ENCODE measurements around the gene INVS. TPM values are rescaled to one million over a fixed set of nuclear protein-coding genes. Genes with fewer than 3 reads are reported as not detected.

INVS gene
- total and polyA plus RNA-seq, 2 donors (not counting 1 experiment from before 2014, with no cell fraction given), result 13.9 to 37.0 TPM

DNA sequence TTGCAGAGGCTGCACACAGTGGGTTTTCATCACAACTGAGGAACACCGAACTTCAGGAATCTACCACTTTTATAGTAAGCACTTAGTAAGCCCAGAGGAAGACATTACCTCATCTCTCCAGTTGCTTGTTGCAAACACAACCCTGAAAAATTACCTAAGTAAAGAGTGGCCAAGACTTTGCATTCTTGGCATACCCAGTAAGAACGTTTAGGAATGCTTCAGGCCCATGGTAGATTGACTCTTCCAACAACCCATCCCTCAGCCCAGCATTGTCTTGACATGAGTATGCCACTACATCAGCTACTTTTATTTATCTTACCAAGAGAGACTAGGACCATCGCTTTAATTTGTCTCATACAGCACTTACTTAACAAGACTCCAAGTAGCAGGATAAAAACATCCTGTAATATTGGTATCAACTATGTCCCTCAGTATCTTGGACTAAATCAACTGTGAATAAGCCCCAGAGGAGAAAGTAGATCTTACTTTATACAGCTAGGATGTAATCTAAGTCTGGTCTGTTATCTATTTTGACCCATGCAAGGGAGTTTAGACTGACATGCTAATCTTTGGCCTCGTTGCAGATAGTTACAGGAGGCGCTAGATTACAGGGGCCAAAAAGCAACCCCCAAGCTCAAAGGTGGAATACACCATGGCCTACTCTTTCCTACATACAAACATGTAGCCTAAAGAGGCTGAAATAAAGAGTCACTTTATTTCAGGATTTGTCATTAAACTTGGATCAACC is 114.9 kb downstream of the INVS start:
- no peaks in the 10 kb centered on the region for H4K20me1 ChIP-seq (ENCODE audit: control insufficient read depth, insufficient read depth, low read length, poor library complexity, severe bottlenecking)
- intact Hi-C loops (cut with micrococcal nuclease), result loop anchor here (10.0 kb wide), 1 partner anchor 389 kb away; the partner anchor contains the start of gene NR4A3
- CTCF ChIA-PET, result interaction anchor here (0.8 to 12.2 kb wide), 7 partner anchors 8 to 1051 kb away, joined by 3 to 141 read pairs (median 8); no protein-coding TSS in a partner anchor
- ATAC-seq (ENCODE audit: low read depth), result no peak
- Mint-ChIP-seq H3K27me3 (no peaks in the 10 kb centered on the region), H3K4me1 (peaks cover 8% of the 10 kb centered on the region), H3K27ac (no peak overlapping the region), H3K4me3 (no peak overlapping the region), H3K9me3 (ENCODE audit: insufficient read depth) (no peaks in the 10 kb centered on the region)
- no peak overlapping the region for H3K4me2 ChIP-seq (replicated peaks; ENCODE audit: low read depth, low read length, poor library complexity, severe bottlenecking)
- no peaks in the 10 kb centered on the region for H3K27me3 ChIP-seq (replicated peaks in 1 of 4; ENCODE audit: control extremely low read depth in 1 of 4, control insufficient read depth in 3 of 4, insufficient read depth in 4 of 4, low read length in 3 of 4)
- H3K9me3 ChIP-seq (ENCODE audit: control extremely low read depth in 1 of 3, control insufficient read depth in 2 of 3, insufficient read depth in 1 of 3, low read length in 2 of 3), result no peaks in the 10 kb centered on the region
- no peak overlapping the region for H3K9ac ChIP-seq (ENCODE audit: low read length)
- no peak overlapping the region for H3K4me3 ChIP-seq (ENCODE audit: control extremely low read depth in 1 of 5, extremely low read depth in 1 of 5, insufficient read depth in 1 of 5, low read depth in 2 of 5, low read length in 4 of 5)
- TF ChIP-seq EZH2 (IDR thresholded peaks at IDR 0.05; ENCODE audit: borderline replicate concordance, insufficient read depth, low read depth, low read length, poor library complexity, severe bottlenecking), result no peak
- TF ChIP-seq, protein P1, sequence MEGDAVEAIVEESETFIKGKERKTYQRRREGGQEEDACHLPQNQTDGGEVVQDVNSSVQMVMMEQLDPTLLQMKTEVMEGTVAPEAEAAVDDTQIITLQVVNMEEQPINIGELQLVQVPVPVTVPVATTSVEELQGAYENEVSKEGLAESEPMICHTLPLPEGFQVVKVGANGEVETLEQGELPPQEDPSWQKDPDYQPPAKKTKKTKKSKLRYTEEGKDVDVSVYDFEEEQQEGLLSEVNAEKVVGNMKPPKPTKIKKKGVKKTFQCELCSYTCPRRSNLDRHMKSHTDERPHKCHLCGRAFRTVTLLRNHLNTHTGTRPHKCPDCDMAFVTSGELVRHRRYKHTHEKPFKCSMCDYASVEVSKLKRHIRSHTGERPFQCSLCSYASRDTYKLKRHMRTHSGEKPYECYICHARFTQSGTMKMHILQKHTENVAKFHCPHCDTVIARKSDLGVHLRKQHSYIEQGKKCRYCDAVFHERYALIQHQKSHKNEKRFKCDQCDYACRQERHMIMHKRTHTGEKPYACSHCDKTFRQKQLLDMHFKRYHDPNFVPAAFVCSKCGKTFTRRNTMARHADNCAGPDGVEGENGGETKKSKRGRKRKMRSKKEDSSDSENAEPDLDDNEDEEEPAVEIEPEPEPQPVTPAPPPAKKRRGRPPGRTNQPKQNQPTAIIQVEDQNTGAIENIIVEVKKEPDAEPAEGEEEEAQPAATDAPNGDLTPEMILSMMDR (IDR thresholded peaks at IDR 0.05), result no peak
- H3K27ac ChIP-seq (ENCODE audit: low read length in 2 of 2), result no peak overlapping the region
- peaks cover 2 to 5% of the 10 kb centered on the region in 2 experiments for H3K36me3 ChIP-seq (replicated peaks in 1 of 2; ENCODE audit: control extremely low read depth in 1 of 2, control insufficient read depth in 1 of 2, extremely low read depth in 1 of 2, insufficient read depth in 2 of 2, low read length in 1 of 2)
- H3K79me2 ChIP-seq (ENCODE audit: control insufficient read depth, insufficient read depth, low read length), result no peaks in the 10 kb centered on the region
- H2AFZ ChIP-seq (ENCODE audit: insufficient read depth, low read depth, low read length, poor library complexity, severe bottlenecking), result no peak overlapping the region
- H3K4me1 ChIP-seq (ENCODE audit: control insufficient read depth in 2 of 2, insufficient read depth in 2 of 2, low read length in 2 of 2), result no peaks in the 10 kb centered on the region
- POLR2A ChIA-PET, result no interaction called here
- no peak for DNase-seq
- WGBS (ENCODE audit: insufficient coverage), result 95% methylated on average over 4 of the region's 5 CpGs

DNA sequence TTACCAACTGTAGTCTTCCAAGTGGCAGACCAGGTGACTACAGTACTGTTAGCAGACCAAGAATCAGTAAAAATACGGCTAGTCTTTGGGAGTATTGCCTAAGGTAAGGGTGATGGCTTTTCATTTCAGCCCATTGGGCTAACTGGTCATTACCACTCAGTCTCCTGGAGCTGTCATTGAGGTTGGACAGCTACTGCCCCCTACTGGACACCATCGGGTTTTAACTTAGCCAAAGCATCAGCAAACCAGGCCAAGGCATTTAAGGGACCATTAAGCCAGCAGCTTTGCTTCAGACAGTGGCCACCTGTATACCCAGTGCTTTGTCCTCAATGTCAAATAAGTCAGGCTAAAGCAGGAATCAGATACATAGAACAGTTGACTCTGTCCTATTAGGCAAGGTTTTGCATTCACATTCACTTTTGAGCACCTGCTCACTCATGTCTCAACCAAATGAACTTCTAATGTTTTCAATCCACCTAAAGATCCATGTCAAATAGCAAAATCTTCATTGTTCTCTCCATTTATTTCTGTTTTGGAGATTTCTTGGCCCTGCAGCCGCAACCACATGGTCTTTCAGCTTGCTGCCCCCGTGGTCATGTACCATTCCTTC is 117.2 kb downstream of the INVS start:
- Mint-ChIP-seq H3K27me3 (no peaks in the 10 kb centered on the region), H3K4me3 (no peak overlapping the region), H3K9me3 (ENCODE audit: insufficient read depth) (no peaks in the 10 kb centered on the region), H3K27ac (no peak overlapping the region), H3K4me1 (no peaks in the 10 kb centered on the region)
- H3K79me2 ChIP-seq (ENCODE audit: control insufficient read depth, insufficient read depth, low read length), result no peaks in the 10 kb centered on the region
- 69% methylated on average over 3 of the region's 4 CpGs for WGBS (ENCODE audit: insufficient coverage)
- H3K4me1 ChIP-seq (ENCODE audit: control insufficient read depth in 2 of 2, insufficient read depth in 2 of 2, low read length in 2 of 2), result no peaks in the 10 kb centered on the region
- TF ChIP-seq, protein P1 (IDR thresholded peaks at IDR 0.05), result peak; percentile 79
- TF ChIP-seq EZH2 (IDR thresholded peaks at IDR 0.05; ENCODE audit: borderline replicate concordance, insufficient read depth, low read depth, low read length, poor library complexity, severe bottlenecking), result no peak
- peak; percentile 81 for DNase-seq
- no peak overlapping the region for H2AFZ ChIP-seq (ENCODE audit: insufficient read depth, low read depth, low read length, poor library complexity, severe bottlenecking)
- H3K4me2 ChIP-seq (replicated peaks; ENCODE audit: low read depth, low read length, poor library complexity, severe bottlenecking), result no peak overlapping the region
- H3K9ac ChIP-seq (ENCODE audit: low read length), result no peak overlapping the region
- no peak overlapping the region for H3K27ac ChIP-seq (ENCODE audit: low read length in 2 of 2)
- H4K20me1 ChIP-seq (ENCODE audit: control insufficient read depth, insufficient read depth, low read length, poor library complexity, severe bottlenecking), result no peaks in the 10 kb centered on the region
- ChIA-PET POLR2A (no interaction called here), CTCF (interaction anchor here (0.7 to 12.2 kb wide), 14 partner anchors 9 to 1056 kb away, joined by 3 to 141 read pairs (median 4); no protein-coding TSS in a partner anchor)
- peak; percentile 85 for ATAC-seq (ENCODE audit: low read depth)
- H3K36me3 ChIP-seq (replicated peaks in 1 of 2; ENCODE audit: control extremely low read depth in 1 of 2, control insufficient read depth in 1 of 2, extremely low read depth in 1 of 2, insufficient read depth in 2 of 2, low read length in 1 of 2), result peaks cover 2 to 5% of the 10 kb centered on the region in 2 experiments
- no peaks in the 10 kb centered on the region for H3K9me3 ChIP-seq (ENCODE audit: control extremely low read depth in 1 of 3, control insufficient read depth in 2 of 3, insufficient read depth in 1 of 3, low read length in 2 of 3)
- H3K27me3 ChIP-seq (replicated peaks in 1 of 4; ENCODE audit: control extremely low read depth in 1 of 4, control insufficient read depth in 3 of 4, insufficient read depth in 4 of 4, low read length in 3 of 4), result no peaks in the 10 kb centered on the region
- intact Hi-C loops (cut with micrococcal nuclease), result loop anchor here (1.0 to 10.0 kb wide), 4 partner anchors 188 to 1054 kb away; partner anchors contain the start of gene NR4A3
- no peak overlapping the region for H3K4me3 ChIP-seq (ENCODE audit: control extremely low read depth in 1 of 5, extremely low read depth in 1 of 5, insufficient read depth in 1 of 5, low read depth in 2 of 5, low read length in 4 of 5)
